Thyroid gland (tissue), 4 donors: ENCODE results near the gene QKI. TPM values are rescaled to one million over a fixed set of nuclear protein-coding genes. Genes with fewer than 3 reads are reported as not detected.

Experiments used
- DNase-seq, 2 donors: peaks; one replicate each; pipeline ENCODE4 v3.0.0-alpha.2; 2019
- H3K27ac ChIP-seq, 3 donors: fragments of 200-600 bp; sonication (generic); 1 replicate in 2 of 3; 2 replicates in 1 of 3; pipeline ENCODE4 v1.5.1; 2016 to 2019; ENCODE audit warnings: mild to moderate bottlenecking in 1 of 3, moderate library complexity in 1 of 3
- H3K27me3 ChIP-seq: fragments of 200-600 bp; sonication (generic); one replicate; pipeline ENCODE4 v1.5.1; 2019
- H3K36me3 ChIP-seq, 2 donors: fragments of 200-600 bp; sonication (generic); one replicate each; pipeline ENCODE4 v1.5.1; 2016 to 2019
- H3K4me1 ChIP-seq, 2 donors: fragments of 200-600 bp; sonication (generic); one replicate each; pipeline ENCODE4 v1.5.1; 2017 to 2019
- H3K4me3 ChIP-seq, 3 donors: fragments of 200-600 bp; sonication (generic); replicated peaks in 1 of 3; 1 replicate in 2 of 3; 2 replicates in 1 of 3; pipeline ENCODE4 v1.5.1; 2016; ENCODE audit warnings: mild to moderate bottlenecking in 1 of 3
- H3K9me3 ChIP-seq: fragments of 200-600 bp; sonication (generic); one replicate; pipeline ENCODE4 v1.5.1; 2017
- CTCF ChIP-seq, 6 experiments: fragments of 200-600 bp in 3 of 6; fragments of 450-650 bp in 3 of 6; sonication (generic) in 3 of 6; IDR thresholded peaks; one replicate each; pipeline ENCODE4 v1.5.1; 2016 to 2019; ENCODE audit warnings: antibody characterized with exemption in 6 of 6, mild to moderate bottlenecking in 2 of 6, inconsistent platforms in 1 of 6, moderate library complexity in 1 of 6
- POLR2A ChIP-seq, 2 donors: fragments of 450-650 bp; IDR thresholded peaks; one replicate each; pipeline ENCODE4 v1.6.1; 2017; ENCODE audit warnings: antibody characterized with exemption in 2 of 2, mild to moderate bottlenecking in 2 of 2, moderate library complexity in 1 of 2
- WGBS, 2 donors: methylation state at CpG; one replicate each; pipeline ENCODE4 v1.1.5; 2017; 5-methylcytosine and 5-hydroxymethylcytosine counted together
- intact Hi-C: fragments of 100-400 bp; cut with DNase I; formaldehyde crosslinking; loops from one replicate; pipeline ENCODE4 v1.15.1; 2023
- total RNA-seq, 4 donors: library from RNA; depleted of rRNA; stranded (reverse); fragments of >200 nt; gene quantifications; one replicate each; pipeline ENCODE4 v1.2.3, GENCODE V29; 2016

The QKI gene
- total RNA-seq, 4 donors from 2014 or later = 90.3 to 134 (median 101) TPM

GRCh38 chr6:163627274-163628062 lies 212.9 kb downstream of the QKI start:
- no peaks in the 10 kb centered on the region for H3K9me3 ChIP-seq

More at GRCh38 chr6:163627274-163628062, 212.9 kb downstream of the QKI start:
- no peaks in the 10 kb centered on the region for H3K36me3 ChIP-seq
- no peak for TF ChIP-seq CTCF (IDR thresholded peaks at IDR 0.05)
- no peak for TF ChIP-seq POLR2A (IDR thresholded peaks at IDR 0.05)
- WGBS, 2 donors = 72 to 80% methylated on average over 11 of the region's 11 CpGs
- H3K27me3 ChIP-seq = no peaks in the 10 kb centered on the region
- intact Hi-C loops = no loop called here
- H3K4me1 ChIP-seq = no peaks in the 10 kb centered on the region
- no peak for DNase-seq
- H3K4me3 ChIP-seq = no peak overlapping the region
- no peak overlapping the region for H3K27ac ChIP-seq
